Ammon's horn (tissue), 1 donor: Measurements from ENCODE around the gene ACVR1.

Experiments
- DNase-seq: peaks from one replicate; pipeline ENCODE4 v3.0.0-alpha.2; 2016; ENCODE audit warnings: low spot score

ACVR1 gene

DNA sequence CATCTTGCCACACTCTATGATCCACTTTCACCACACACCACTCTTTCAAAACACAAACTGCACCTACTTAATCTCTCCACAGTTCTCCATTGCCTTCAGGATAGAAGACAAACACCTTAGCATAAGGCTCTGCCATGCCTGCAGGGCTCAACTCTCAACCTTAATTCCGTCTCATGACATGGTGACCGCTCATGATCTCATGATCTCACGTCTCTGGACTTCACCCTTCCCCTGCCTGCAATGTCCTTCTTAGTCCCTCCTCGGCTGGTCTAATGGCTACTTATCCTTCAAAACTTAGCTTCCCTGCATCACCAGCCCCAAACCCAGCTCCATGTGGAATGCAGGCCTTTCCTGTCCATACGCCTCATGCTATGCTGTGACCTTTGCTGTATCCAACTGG is 85.3 kb downstream of the ACVR1 start:
- no peak for DNase-seq

DNA sequence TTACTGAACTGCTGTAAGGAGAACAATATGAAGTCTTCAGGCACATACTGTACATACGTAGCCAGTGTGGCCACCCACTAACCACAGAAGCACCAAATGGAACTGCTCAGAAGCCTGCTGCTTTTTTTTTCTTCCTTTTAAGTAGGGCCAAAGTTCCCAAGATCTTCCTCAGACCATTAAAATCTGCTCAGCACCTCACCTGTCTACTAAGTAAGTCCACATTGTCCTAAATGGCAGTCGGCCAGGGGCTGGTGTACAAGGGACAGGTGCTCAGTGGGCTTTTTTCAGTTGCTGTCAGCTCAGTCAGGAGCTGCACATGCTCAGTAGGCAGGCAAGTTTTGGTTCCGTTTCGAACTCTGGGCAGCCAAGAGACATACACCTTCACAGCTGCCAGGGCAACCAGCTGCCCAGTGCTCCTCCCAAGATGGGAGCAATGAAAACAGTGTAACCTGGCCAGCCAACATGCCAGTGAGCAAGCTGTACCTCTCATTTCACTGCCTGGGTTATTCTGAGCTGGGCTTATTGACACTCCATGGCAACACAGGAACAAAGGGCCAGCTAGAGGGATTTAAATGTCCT is 86.1 kb downstream of the ACVR1 start:
- DNase-seq, result peak; percentile 25

DNA sequence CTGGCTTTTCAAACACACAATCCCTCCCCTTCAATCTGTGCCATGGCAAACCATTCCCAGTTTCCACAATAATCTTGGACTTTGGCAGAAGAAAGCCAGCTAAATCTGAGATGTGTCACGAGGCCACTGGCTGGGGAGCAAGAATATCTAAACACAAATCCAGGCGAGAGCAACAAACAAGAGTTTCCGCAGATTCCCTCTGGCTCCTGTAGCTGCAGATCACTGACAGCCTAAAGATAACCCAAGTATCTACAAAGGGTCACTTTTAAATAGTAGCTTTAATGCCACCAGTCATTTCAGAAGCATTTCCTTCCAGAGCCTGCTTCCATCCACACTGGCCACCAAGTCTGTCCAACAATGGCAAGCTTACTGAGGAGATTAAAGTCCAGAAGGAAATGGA is 86.9 kb downstream of the ACVR1 start:
- no peak for DNase-seq

DNA sequence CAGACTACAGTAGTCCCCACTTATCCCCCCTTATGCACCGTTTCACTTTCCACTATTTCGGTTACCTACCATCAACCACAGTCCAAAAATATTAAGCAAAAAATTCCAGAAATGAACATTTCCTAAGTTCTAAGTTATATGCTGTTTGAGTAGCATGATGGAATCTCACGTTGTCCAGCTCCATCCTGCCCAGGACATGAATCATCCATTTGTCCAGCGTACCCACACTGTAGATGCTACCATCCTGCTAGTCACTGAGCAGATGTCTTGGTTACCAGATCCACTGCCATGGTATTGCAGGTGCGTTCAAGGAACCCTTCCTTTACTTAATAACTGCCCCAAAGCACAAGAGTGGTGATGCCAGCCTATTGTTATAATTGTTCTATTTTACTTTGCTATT is 87.9 kb downstream of the ACVR1 start:
- DNase-seq, result no peak

DNA sequence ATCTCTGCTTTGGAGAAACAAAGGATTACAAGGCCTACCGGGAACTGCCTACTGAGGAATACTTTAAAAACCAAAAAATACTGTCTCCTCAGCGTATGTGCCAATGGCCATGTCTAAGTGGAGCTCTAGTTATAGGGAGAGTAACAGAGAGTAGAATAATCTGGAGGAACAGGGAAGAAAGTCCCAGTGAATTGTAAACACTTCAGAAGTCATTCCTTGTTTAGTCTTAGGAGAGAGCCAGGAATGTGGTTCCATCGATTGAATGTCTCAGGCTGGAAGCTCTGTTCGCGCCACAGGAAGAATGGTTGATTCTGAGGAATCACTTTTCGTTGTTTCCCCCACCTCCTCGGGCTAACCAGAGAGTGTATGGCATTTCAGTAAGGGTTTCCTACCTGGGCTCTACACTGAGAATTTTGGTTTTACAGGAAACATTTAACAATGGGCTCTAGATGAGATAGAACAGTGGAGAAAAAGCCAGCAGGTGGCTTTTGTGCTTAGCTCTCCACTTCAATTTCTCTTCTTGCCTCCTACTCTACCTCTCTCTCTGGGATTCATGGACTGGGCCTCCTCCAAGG is 88.7 kb downstream of the ACVR1 start:
- DNase-seq, result no peak

DNA sequence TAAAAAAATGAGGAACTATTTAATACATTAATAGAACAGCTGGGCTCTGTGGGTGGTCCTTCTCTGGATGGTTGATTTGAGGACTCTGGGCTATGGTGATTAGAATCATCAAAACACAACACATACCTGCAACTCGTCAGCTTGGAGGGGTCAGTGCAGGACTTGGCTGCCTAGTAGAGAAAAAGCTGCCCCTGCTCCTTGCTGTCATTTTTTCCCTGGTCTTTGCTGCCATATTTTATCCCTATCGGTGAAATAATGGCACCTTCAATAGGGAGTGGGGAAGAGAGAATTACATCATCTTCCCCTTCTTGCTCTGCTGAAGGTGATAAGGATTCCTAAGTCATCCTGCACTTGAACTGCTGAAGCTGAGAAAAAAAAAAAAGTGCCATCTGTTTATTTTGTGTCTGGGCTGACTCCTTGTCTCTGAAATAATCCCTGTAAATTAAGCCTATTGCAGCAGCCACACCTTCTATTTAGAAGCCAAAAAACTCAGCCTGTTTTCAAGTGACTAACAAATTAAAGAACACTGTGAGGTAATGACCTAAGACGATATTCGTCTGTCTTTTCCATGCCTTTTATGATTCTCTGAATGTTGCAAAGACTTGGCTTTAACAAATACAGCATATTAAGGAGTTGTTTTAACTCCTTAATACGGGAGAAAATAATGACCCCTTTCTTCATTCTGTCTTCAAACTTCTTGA is 89.3 kb downstream of the ACVR1 start:
- no peak for DNase-seq

DNA sequence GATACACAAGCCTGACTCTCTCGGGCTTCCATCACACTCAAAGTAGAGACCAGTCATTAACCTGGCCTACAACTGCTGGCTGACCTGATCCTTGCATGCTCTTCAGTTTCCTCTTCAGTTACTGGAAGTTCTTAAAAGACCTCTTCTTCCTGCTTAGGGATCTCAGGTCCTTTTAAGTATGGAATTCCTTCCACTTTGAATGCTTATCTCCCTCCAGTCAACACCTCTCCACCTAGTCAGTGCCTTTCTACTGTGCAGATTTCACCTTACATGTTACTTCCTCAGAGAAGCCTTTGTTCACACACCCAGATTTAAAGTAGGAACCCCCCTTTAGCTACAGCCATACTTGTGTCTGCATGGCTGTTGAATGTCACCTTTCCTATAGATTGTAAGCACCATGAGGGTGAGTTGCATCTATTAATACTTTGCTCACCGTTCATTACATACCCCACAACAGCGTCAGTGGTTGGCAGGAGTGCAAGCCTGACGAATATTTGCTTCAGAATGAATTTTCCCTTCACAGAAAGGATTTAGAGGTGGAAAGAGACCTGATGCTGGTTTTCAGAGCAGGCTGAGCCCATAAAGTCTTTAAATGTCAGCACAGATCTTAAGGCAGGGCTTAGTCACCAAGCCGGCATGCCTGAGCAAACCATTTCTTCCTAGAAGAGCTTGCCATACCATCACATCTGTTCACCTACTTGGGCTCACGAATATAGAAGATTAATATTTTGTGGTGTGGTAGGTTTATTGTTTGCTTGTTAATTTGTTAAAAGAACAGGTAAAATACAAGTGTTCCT is 90.1 kb downstream of the ACVR1 start:
- no peak for DNase-seq

DNA sequence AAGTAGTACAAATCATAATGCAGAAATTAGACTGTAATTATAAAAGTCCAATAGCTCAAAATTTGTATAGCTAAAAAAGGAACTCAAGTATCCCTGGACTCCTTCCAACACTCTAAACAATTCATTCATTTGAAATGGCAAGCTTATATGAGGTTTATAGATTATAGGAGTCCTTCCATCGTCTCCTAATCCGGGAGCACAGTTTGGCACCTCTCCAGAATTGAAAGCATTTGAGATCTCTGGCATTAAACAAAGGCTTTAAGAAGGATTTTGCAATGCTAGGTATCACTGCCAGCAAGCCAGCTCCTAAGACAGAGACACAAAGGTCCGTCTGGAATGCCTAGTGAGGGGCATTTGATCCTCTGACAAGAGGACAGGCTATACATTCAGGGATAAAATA is 90.9 kb downstream of the ACVR1 start:
- no peak for DNase-seq

DNA sequence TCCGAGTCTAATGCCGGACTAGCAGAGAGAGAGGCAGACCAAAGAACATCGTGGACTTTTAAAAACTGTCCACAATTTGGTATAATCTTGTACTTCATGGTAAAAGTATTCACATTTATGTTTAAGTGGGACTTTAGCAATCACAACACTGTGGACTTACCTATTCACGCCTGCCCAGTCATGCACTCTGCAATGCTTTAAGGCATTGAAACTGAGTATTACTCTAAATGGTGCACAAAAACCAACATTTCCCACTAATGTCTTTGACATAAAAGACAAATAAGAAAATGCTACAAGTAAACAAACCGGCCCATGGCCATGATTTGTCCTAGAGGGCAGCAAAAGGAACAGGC is 91.3 kb downstream of the ACVR1 start:
- DNase-seq, result no peak

DNA sequence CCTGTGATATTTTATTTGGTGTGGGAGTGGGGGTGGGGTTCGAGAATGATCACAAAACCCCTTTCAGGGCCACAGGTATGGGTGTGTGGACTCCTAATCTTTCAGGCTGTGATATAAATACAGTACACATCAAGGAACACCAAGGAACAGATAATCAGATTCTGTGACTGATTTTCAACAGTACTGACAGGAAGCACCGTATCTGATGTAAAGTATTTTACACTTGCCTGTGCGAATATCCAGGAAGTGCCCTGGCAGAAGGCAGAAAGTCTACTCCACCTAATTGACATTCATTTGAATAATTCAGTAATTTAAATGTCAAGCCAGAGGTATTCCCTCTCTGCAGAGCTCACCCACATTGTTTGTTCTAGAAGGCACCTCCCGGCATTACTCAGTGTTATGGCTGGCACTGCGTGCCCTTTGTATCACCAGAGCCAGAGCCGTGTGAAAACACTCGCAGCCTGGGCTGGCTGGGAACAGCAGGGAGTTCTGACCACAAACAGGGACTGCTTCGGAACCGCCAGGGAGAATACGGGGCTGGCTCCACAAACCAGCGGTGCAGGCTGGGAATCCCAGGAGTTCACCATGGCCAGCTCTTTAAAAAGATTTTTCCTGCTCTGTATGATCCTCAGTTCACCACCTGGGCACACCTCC is 91.8 kb downstream of the ACVR1 start:
- peak; percentile 48 for DNase-seq

DNA sequence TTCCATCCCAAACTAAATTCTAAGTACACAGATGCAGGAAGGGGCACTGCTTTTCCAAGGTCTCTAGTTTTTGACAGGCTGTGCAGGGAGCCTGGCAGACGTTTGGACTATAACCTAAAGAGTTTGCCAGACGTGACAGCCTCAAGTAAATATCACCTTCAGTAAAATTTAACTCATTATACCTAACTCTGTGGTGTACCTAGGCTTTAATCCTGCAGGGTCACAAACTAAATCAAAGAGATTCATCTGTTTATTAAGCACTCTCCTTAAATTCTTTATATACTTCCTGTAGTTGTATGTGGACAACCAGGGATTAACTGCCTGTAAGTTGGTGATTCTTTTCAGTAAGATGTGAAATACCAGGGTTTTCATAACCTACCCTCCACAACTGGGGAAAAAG is 92.9 kb downstream of the ACVR1 start:
- no peak for DNase-seq

DNA sequence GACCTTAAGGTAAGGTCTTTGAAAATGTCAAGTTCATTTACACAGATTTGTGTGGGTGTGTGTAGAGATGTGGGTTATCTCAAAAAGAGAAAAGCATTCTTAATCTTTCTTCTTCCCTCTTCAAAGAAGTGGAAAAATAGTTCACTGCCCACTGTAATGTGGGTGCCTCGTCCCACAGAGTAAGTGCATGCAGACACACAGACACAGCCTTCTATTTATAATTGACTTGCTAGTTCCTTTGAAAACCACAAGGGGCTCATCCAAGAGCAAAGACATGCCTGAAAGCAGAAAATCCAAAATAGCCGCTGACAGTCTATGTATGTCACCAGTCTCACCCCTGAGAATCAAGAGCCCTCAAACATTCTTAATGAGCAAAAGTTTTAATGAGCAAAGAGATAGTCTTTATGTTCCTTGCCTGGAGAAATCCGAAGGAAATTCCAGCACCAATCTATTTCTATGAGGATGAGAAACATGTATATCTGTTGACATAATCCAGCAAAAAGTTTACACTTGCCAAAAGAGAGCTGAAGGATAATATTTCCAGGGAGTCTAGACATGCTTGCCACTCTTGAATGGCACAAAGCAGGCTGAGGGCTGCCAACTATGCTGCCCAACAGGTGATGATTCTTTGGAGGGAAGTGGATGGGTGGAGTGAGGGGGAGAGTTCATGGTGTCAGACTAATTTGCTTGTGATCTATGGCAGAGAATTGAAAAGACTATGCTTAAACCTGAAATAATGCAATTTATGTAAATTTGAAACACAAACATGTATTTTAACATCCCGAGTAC is 93.9 kb downstream of the ACVR1 start:
- DNase-seq, result no peak

DNA sequence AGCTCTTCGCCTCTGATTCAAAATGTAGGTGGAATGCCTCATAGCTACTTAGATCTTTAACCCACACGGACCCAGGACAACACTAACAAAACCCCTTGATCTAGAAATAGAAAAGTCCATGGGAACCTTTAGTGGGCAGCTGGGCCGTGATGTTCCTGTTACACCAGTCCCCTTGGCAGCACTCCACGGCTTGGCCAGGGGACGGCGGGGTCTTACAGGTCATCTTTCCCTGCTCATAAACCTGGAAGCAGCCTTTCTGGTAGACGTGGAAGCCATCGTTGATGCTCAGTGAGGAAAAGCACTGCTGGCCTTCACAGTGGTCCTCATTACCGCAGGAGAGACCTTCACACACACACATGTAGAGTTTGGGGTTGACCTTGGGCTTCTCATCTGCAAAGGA is 95.9 kb downstream of the ACVR1 start:
- no peak for DNase-seq

DNA sequence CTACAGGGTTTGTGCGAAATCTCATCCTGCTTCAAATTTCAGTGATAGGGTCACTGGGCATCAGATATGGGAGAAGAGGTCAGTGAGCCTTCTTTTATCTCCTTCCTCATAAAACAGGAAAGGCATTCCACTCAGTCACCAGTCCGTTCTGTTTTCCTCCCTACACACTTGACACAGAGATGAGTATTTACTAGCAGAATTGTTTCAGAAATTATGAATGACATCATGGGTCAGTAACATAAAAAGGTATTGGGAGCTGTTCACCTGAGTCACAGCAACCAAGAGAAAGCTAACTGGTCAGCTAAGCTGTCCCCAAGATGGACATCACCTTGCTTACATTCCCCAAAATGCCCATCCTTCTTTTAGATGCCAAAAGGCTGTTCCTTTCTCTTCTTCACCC is 96.3 kb downstream of the ACVR1 start:
- DNase-seq, result no peak

DNA sequence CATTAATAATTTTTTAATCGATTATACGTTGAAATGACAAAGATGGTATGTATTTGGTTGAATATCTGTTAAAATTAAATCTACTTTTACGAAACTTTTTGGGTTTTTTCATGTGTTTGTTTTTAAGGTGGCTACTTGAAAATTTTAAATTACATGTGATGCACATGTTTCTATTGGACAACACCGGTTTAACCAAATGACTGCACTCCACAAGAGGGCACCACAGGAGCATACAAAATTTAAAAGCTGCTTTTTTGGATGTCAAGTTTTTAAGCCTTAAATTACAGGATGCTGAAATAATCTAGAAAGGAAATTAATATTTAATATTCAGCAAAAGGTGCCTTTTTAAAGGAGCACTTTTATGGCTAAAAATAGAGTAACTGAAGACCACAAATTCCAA is 98.7 kb downstream of the ACVR1 start:
- peak; percentile 45 for DNase-seq

DNA sequence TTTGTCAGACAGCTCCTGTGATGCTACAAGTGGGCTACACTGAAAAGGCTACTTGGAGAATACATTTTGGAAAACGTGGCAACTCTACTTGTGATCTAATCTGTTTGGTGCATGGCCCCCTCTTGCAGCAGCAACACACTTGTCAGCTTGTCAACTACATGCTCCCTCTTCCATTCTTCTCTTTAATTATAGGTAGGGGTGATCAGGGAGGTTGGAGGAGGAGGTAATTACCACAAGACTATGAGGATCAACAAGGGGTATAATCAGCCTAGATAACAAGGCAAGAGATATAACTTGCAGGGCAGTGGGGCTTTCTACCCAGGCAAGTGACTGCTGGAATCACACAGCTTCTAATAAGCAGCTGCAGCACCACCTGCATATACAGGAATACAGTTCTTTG is 104.9 kb downstream of the ACVR1 start:
- no peak for DNase-seq

DNA sequence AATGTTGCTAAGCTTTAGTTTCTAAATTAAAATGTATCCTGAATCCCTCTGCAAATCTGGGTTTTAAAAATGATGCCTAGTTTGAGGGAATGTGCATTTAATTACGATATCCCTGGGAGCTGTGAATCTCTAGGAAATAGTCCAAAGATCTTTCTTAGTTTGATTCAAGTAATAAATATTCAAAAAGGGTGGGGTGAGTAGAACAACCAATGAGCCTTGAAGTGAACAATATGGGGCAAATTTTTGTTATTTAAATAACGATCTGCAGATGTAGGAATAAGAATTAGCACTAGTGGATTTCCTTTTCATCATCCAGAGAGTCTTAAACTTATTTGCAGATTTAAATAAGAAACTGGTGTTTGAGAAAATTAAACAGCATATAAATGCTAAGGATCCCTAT is 106.3 kb downstream of the ACVR1 start:
- no peak for DNase-seq

DNA sequence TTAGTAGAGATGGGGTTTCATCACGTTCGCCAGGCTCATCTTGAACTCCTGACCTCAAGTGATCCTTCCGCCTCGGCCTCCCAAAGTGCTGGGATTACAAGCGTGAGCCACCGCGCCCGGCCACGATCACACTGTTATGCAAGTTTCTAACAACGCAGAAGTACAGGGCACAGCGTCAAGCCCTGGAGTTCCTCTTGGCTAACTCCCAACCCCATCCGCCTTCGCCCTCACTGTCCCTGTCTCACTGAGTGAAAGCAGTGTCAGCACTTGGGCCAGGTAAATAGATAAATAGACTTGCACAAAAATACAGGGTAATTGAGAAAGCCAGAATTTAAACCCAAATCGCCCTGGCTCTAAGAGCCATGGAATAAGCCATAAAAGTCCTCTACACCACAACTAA is 111.7 kb downstream of the ACVR1 start:
- DNase-seq, result no peak

DNA sequence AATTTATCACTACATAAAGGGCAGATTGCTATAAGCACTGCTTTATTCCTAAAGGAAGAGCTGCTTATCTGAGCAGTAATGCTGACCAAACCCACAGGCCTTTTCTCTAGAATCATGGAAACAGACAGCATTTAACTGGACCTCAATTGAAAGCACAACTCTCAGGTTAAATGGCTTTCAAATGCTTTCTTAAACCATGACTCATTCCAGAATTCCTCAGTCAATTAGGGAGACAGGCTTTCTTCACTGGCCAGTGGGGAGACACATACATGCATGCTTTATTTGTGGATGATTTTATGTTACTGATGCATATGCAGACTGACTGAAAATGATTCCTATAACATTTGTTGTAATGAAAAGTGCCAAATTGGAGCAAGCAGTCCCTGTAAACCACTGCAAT is 114.6 kb downstream of the ACVR1 start:
- DNase-seq, result no peak

DNA sequence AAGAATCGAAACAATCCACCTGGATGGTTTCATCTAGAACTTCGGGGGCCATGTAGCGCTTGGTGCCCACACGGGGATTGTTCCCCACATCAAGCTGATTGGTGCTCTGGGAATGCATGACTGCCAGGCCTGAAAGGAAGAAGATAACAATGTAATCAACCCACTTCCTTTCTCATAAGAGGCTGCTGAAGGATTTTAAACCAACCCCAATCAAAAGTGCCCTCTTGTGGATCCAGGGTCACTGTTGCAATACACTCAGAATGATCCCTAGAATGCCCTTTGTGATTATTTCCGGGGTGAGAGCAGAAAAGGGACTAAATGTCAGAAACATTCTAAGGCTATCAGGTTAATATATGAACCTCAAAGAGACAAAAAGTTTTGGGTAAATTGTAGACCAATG is 115.2 kb downstream of the ACVR1 start:
- DNase-seq, result no peak

DNA sequence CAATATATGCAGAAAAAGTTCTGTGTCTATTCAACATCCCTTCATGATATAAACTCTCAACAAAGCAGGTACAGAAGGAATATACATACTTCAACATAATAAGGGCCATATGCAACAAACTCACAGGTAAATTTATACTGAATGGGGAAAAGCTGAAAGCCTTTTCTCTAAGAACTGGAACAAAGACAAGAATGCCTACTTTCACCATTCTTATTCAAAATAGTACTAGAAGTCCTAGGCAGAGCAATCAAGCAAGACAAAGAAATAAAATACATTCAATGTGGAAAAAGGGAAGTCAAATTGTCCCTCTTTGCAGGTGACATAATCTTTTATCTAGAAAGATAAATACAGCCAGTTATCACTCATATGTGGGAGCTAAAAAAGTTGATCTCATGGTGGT is 116.3 kb downstream of the ACVR1 start:
- no peak for DNase-seq

DNA sequence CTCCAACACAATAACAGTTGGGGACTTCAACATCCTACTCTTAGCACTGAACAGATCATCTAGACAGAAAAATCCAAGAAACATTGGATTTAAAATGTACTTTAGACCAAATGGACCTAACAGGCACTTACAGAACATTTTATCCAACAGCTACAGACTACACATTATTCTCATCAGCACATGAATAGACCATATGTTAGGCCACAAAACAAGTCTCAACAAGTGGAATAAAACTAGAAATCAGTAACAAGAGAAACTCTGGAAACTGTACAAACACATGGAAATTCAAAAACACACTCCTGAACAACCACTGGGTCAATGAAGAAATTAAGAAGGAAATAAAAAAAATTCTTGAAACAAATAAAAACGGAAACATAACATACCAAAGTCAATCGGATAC is 117.5 kb downstream of the ACVR1 start:
- DNase-seq, result no peak
